Heart left ventricle (tissue), 16 donors: ENCODE data around the gene UBAP1. TPM values are rescaled to one million over a fixed set of nuclear protein-coding genes. Genes with fewer than 3 reads are reported as not detected.
"Not testable (repeated sequence)": the region's sequence is repeated elsewhere in the genome, so short reads cannot be mapped to it uniquely, and the experiment has no call there.

Experiments
- ATAC-seq, 4 donors: fragments of 200-7000 bp; cut with Tn5 transposase; one replicate each; pipeline ENCODE4 v1.9.1; 2020 to 2022; ENCODE audit warnings: moderate library complexity in 4 of 4, mild to moderate bottlenecking in 3 of 4, moderate number of reproducible peaks in 1 of 4
- DNase-seq, 5 donors: peaks; one replicate each; pipeline ENCODE4 v3.0.0-alpha.2; 2020
- H3K27ac ChIP-seq, 12 donors: fragments of 200-600 bp; sonication (generic) in 4 of 12; one replicate each; pipeline versions ENCODE4 v1.5.0 to v1.8.0; 2016 to 2022; ENCODE audit warnings: mild to moderate bottlenecking in 2 of 12
- H3K27me3 ChIP-seq, 9 donors: fragments of 200-600 bp; sonication (generic) in 2 of 9; one replicate each; pipeline versions ENCODE4 v1.5.1 to v1.8.0; 2016 to 2022; ENCODE audit warnings: mild to moderate bottlenecking in 3 of 9
- H3K36me3 ChIP-seq, 9 donors: fragments of 200-600 bp; sonication (generic) in 2 of 9; one replicate each; pipeline versions ENCODE4 v1.5.0 to v1.8.0; 2018 to 2022; ENCODE audit warnings: mild to moderate bottlenecking in 2 of 9
- H3K4me1 ChIP-seq, 12 donors: fragments of 200-600 bp; sonication (generic) in 4 of 12; one replicate each; pipeline versions ENCODE4 v1.5.0 to v1.8.0; 2016 to 2022; ENCODE audit warnings: mild to moderate bottlenecking in 3 of 12
- H3K4me3 ChIP-seq, 12 donors: fragments of 200-600 bp; sonication (generic) in 4 of 12; one replicate each; pipeline versions ENCODE4 v1.5.0 to v1.8.0; 2017 to 2022; ENCODE audit warnings: mild to moderate bottlenecking in 9 of 12, moderate library complexity in 4 of 12
- H3K9me3 ChIP-seq, 12 donors: fragments of 200-600 bp; sonication (generic) in 4 of 12; one replicate each; pipeline versions ENCODE4 v1.5.0 to v1.8.0; 2016 to 2022; ENCODE audit warnings: mild to moderate bottlenecking in 1 of 12
- POLR2A ChIP-seq, 2 donors: fragments of 450-650 bp; IDR thresholded peaks; one replicate each; pipeline ENCODE4 v1.6.1; 2017; ENCODE audit warnings: antibody characterized with exemption in 2 of 2, mild to moderate bottlenecking in 2 of 2, moderate library complexity in 2 of 2
- WGBS, 4 donors: extraction: QIAGEN DNeasy Blood & Tissue Kit in 2 of 4; methylation state at CpG; one replicate each; pipeline versions ENCODE4 v1.1.5 to v1.1.7; 2013 to 2018; 5-methylcytosine and 5-hydroxymethylcytosine counted together
- intact Hi-C, 10 donors: fragments of 100-400 bp; cut with DNase I; formaldehyde crosslinking; loops; one replicate each; pipeline versions ENCODE4 v1.11.1 to v1.14.2; 2022
- polyA plus RNA-seq, 2 donors: library from polyadenylated mRNA; stranded (reverse); fragments of 200-250 nt; gene quantifications; one replicate each; pipeline ENCODE4 v1.2.3, GENCODE V29; 2013
- total RNA-seq, 9 donors: library from RNA; depleted of rRNA in 2 of 9; stranded (reverse); fragments of >200 nt in 2 of 9; fragmentation: NEBNext Ultra II Directional in 3 of 9; extraction: Animal tissue kit (Norgen Biotek cat#: 25700) in 3 of 9; gene quantifications; one replicate each; pipeline versions ENCODE4 v1.1.0 to v1.2.4, GENCODE V29; 2016 to 2023
- TF ChIP-seq, protein P1 (sequence below), 12 donors: fragments of 200-600 bp; sonication (generic) in 4 of 12; IDR thresholded peaks; one replicate each; pipeline versions ENCODE4 v1.5.0 to v1.8.0; 2018 to 2022; ENCODE audit warnings: antibody characterized with exemption in 12 of 12, mild to moderate bottlenecking in 5 of 12
- donor health status: ischemic (EF 13 %, LVEDD 7.1; RV severe dilation, severe dysfunction).
- donor health status: healthy with polysubstance abuse.
- donor health status: DM: no; HTN: yes; CAD: no.
- donor health status: DM: no; HTN: no; CAD: no.
- donor health status: ischemic (EF 25% LVEDD 6.9; RV normal size, moderate dysfunction).
- donor health status: ischemic (EF 25% LVEDD 5.7; RV mildly dilated, moderate dysfunction).
- donor health status: healthy.
- donor health status: DM: yes; HTN: yes; CAD: no.
- donor health status: ischemic (EF 35%, LVEDD 5.7; RV mildly dilated, moderate dysfunction).
- donor health status: nonischemic (EF 11% LVEDD 7.7; RV severe dilation, severe dysfunction).
- donor health status: DM: yes; HTN: yes; CAD: no.
- donor health status: PGD.
- donor health status: ischemic (EF 29% LVEDD 5.4; RV normal size, mild dysfunction).
- donor health status: nonischemic (EF 23%, LVEDD 6.1; RV moderate dilation, normal function).

UBAP1 gene
- total and polyA plus RNA-seq, 11 donors: 18.7 to 66.1 (median 43.1) TPM

- ATAC-seq (peak; percentile 8 to 67 (median 53)), DNase-seq (no peak)
- peaks cover 0 to 59% (median 33%) of the 10 kb centered on the region in 12 donors for H3K4me1 ChIP-seq
- H3K36me3 ChIP-seq: peaks cover 0 to 60% (median 31%) of the 10 kb centered on the region in 9 donors
- H3K4me3 ChIP-seq: peak overlapping the region in 1 of 12 donors; percentile 5
- H3K9me3 ChIP-seq: no peaks in the 10 kb centered on the region
- peak overlapping the region; percentile 9 to 87 (median 66) for H3K27ac ChIP-seq
- no peaks in the 10 kb centered on the region for H3K27me3 ChIP-seq
- no peak for TF ChIP-seq POLR2A (IDR thresholded peaks at IDR 0.05)
- TF ChIP-seq, protein P1, sequence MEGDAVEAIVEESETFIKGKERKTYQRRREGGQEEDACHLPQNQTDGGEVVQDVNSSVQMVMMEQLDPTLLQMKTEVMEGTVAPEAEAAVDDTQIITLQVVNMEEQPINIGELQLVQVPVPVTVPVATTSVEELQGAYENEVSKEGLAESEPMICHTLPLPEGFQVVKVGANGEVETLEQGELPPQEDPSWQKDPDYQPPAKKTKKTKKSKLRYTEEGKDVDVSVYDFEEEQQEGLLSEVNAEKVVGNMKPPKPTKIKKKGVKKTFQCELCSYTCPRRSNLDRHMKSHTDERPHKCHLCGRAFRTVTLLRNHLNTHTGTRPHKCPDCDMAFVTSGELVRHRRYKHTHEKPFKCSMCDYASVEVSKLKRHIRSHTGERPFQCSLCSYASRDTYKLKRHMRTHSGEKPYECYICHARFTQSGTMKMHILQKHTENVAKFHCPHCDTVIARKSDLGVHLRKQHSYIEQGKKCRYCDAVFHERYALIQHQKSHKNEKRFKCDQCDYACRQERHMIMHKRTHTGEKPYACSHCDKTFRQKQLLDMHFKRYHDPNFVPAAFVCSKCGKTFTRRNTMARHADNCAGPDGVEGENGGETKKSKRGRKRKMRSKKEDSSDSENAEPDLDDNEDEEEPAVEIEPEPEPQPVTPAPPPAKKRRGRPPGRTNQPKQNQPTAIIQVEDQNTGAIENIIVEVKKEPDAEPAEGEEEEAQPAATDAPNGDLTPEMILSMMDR (IDR thresholded peaks at IDR 0.05): no peak
- WGBS, 4 donors: 41 to 51% (median 45%) methylated on average over 2 of the region's 2 CpGs
- intact Hi-C loops: loop anchor here in 1 of 10 donors (10.0 kb wide), 1 partner anchor 58 kb away; no protein-coding TSS in a partner anchor
Observed at GRCh38 chr9:34242830-34243229, 64.0 kb downstream of the UBAP1 start.

DNA sequence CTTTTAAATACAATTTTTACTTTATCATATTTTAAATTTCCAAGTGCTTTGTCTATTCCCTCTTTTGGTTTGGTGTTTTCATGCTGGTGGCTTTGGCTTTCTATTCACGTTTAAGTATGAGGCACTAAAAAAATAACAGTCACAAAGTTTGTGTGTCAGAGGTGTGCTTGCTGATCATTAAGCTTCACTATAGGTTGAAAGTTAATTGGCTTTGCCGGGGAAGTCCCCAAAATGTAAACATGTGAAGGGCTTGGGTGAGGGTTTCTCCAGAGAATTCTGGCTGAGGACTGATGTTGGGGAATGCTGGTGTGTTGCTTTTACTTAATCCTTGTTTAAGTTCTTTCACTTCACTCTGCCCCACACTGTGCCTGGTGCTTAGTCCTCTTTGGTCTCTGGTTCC is 66.4 kb downstream of the UBAP1 start:
- intact Hi-C loops: loop anchor here in 1 of 10 donors (10.0 kb wide), 1 partner anchor 60 kb away; no protein-coding TSS in a partner anchor
- WGBS, 4 donors: no CpG with 5 or more reads among the region's 2 CpGs
- H3K36me3 ChIP-seq: peaks cover 0 to 78% (median 44%) of the 10 kb centered on the region in 9 donors

DNA sequence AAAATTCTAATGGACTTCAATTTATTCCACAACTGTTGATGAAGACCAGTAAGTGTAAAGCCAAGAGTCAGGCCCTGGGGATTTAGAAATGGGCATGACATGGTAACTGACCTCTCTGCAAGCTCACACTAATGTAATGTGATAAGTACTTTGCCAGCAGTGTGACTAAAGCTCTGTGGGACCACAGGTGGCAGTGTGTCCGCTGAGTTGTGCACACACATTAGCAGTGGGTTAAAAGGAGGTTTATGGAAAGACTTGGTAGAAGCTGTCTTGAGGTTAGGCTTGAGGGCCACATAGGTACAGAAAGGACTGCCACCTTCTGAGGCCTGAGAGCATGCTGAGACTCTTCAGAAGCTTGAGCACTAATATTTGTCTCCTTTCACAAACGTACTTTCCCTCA is 67.6 kb downstream of the UBAP1 start:
- Histone ChIP-seq H3K36me3 (peaks cover 0 to 80% (median 53%) of the 10 kb centered on the region in 9 donors), H3K4me1 (peaks cover 0 to 50% (median 22%) of the 10 kb centered on the region in 12 donors), H3K27ac (peak overlapping the region in 4 of 12 donors; percentile 6 to 45 (median 28)), H3K27me3 (no peaks in the 10 kb centered on the region), H3K9me3 (no peaks in the 10 kb centered on the region), H3K4me3 (no peak overlapping the region)
- peak in 3 of 4 donors; percentile 11 to 51 (median 14) for ATAC-seq
- 53 to 72% (median 69%) methylated on average over 2 of the region's 2 CpGs for WGBS, 4 donors
- no peak for TF ChIP-seq POLR2A (IDR thresholded peaks at IDR 0.05)
- TF ChIP-seq, protein P1 (IDR thresholded peaks at IDR 0.05): no peak
- no peak for DNase-seq
- intact Hi-C loops: loop anchor here in 1 of 10 donors (10.0 kb wide), 1 partner anchor 62 kb away; no protein-coding TSS in a partner anchor

More for the DNA sequence above, 66.4 kb downstream of the UBAP1 start:
- H3K27me3 ChIP-seq, H3K4me3 ChIP-seq, H3K9me3 ChIP-seq, H3K27ac ChIP-seq, DNase-seq, ATAC-seq: not testable (repeated sequence)
- peaks cover 0 to 57% (median 25%) of the 10 kb centered on the region in 12 donors for H3K4me1 ChIP-seq

DNA sequence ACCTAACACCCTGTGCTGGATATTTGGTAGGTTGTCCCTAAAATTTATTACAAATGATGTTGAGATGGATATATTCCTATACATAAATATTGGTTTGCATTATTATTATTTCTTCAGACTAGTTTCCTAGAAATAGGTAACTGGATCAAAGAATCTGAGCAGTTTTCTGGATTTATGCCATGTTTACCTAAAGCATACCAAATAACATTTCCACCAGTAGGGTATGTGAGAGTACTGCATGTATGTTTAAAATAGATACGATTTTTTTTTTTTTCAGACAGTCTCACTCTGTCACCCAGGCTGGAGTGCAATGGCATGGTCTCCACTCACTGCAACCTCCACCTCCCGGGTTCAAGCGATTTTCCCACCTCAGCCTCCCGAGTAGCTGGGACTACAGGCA is 68.9 kb downstream of the UBAP1 start:
- Histone ChIP-seq H3K36me3 (peaks cover 0 to 80% (median 50%) of the 10 kb centered on the region in 9 donors), H3K4me1 (peaks cover 0 to 54% (median 27%) of the 10 kb centered on the region in 12 donors), H3K27ac (peak overlapping the region in 2 of 12 donors; percentile 6 to 20)
- not testable (repeated sequence) for H3K4me3 ChIP-seq, DNase-seq, H3K9me3 ChIP-seq, ATAC-seq, H3K27me3 ChIP-seq
- intact Hi-C loops: loop anchor here in 1 of 10 donors (10.0 kb wide), 1 partner anchor 63 kb away; no protein-coding TSS in a partner anchor
- 70 to 85% (median 79%) methylated on average over 4 of the region's 4 CpGs for WGBS, 4 donors

DNA sequence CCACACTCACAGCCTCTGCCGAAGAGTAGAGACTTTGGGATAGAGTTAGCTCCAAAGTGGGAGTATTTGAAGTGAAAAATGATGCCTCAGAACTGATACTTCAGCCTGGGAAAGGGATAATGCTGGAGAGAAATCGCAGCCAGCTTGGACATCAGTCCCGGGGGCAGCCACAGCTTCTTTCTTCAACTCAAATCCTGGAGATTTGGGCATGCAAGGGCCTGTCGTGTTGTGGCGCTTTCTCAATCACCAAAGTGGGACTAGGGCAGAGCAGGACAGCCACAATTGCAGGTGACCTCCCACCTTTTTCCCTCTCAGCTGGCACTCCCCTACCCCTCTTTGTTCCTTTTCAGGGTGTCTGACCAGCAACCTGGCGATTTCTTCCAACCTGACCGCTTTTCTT is 70.4 kb downstream of the UBAP1 start:
- H3K4me3 ChIP-seq: no peak overlapping the region
- peak overlapping the region in 1 of 12 donors; percentile 6 for H3K27ac ChIP-seq
- H3K36me3 ChIP-seq: peaks cover 0 to 78% (median 46%) of the 10 kb centered on the region in 9 donors
- peaks cover 0 to 59% (median 36%) of the 10 kb centered on the region in 12 donors for H3K4me1 ChIP-seq
- ATAC-seq (no peak), DNase-seq (no peak)
- intact Hi-C loops: loop anchor here in 1 of 10 donors (10.0 kb wide), 1 partner anchor 64 kb away; no protein-coding TSS in a partner anchor
- H3K27me3 ChIP-seq: no peaks in the 10 kb centered on the region
- TF ChIP-seq POLR2A (IDR thresholded peaks at IDR 0.05): no peak
- TF ChIP-seq, protein P1 (IDR thresholded peaks at IDR 0.05): no peak
- 94 to 98% (median 97%) methylated on average over 7 of the region's 7 CpGs for WGBS, 4 donors
- no peaks in the 10 kb centered on the region for H3K9me3 ChIP-seq
